ENCODE data around the gene TENM4.

TENM4 gene

DNA sequence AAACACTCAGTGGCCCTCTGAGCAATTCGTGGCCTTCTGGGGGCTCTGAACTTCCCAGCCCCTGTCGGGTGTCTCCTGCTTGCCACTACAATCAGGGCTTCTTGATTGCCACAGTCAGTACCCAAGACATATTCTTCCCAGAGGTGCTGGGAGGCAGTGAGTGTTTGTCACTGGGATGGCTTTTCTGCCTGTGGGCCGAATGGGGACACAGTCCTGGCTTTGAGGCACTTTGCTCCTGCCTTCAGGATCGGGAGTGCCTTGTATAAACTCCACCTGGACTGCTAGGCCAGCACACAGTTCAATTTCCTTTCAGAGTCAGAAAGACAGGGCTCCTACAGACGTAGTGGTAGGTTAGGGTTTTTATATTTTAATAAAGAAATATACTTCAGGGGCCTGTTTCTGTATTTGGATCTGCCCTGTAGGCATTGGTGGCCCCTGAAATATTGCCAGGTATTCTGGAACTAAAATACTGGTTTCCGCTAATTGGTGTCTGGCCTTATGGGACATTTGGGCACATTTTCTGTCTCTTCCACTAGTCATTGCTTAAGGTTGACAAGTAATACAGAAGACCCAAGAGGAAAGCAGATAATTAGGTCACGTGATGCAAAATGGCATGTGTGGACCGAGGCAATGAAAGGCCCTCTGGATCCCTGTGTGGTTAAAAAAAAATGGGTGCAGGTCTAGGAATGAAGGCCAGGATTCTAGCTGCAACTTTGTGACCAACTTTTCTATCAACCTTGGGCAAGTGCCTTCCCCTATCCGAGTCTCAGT lies 767.8 kb downstream of the TENM4 start:
- TF ChIP-seq, protein P1, sequence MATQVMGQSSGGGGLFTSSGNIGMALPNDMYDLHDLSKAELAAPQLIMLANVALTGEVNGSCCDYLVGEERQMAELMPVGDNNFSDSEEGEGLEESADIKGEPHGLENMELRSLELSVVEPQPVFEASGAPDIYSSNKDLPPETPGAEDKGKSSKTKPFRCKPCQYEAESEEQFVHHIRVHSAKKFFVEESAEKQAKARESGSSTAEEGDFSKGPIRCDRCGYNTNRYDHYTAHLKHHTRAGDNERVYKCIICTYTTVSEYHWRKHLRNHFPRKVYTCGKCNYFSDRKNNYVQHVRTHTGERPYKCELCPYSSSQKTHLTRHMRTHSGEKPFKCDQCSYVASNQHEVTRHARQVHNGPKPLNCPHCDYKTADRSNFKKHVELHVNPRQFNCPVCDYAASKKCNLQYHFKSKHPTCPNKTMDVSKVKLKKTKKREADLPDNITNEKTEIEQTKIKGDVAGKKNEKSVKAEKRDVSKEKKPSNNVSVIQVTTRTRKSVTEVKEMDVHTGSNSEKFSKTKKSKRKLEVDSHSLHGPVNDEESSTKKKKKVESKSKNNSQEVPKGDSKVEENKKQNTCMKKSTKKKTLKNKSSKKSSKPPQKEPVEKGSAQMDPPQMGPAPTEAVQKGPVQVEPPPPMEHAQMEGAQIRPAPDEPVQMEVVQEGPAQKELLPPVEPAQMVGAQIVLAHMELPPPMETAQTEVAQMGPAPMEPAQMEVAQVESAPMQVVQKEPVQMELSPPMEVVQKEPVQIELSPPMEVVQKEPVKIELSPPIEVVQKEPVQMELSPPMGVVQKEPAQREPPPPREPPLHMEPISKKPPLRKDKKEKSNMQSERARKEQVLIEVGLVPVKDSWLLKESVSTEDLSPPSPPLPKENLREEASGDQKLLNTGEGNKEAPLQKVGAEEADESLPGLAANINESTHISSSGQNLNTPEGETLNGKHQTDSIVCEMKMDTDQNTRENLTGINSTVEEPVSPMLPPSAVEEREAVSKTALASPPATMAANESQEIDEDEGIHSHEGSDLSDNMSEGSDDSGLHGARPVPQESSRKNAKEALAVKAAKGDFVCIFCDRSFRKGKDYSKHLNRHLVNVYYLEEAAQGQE (IDR thresholded peaks at IDR 0.05; ENCODE audit: insufficient read depth in 1 of 2, low read depth in 2 of 2, low read length in 2 of 2): no peak
- TF ChIP-seq FOXP2 (optimal IDR thresholded peaks at IDR 0.05; ENCODE audit: borderline replicate concordance, extremely low read depth, extremely low read length, insufficient read depth): no peak
- no peak for TF ChIP-seq SIN3A (IDR thresholded peaks at IDR 0.05; ENCODE audit: borderline replicate concordance, insufficient read depth, low read length)
- no peak for TF ChIP-seq POLR2AphosphoS5 (IDR thresholded peaks at IDR 0.05; ENCODE audit: low read depth, low read length)
- TF ChIP-seq TAF1 (IDR thresholded peaks at IDR 0.05; ENCODE audit: borderline replicate concordance, insufficient read depth, low read length): no peak

DNA sequence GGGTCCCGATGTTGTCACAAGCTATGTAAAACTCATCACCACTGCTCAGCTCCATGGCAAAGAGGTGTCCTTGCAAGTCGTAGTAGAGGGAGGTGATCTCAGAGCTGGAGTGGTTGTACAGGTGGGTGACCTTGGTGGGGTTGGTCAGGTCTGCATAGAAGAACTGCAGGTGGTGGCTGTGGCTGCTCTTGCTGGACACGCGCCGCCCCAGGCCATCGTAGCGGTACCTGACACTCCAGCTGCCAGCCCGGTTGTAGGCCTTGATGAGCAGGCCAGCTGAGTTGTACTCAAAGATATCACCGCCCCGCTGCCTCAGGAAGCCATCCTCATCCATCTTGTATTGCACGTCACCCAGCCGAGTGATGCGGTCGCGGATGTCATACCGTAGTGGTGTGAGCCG lies 771.6 kb downstream of the TENM4 start:
- TF ChIP-seq SIN3A (IDR thresholded peaks at IDR 0.05; ENCODE audit: borderline replicate concordance, insufficient read depth, low read length) (no peak), TAF1 (IDR thresholded peaks at IDR 0.05; ENCODE audit: borderline replicate concordance, insufficient read depth, low read length) (no peak), FOXP2 (optimal IDR thresholded peaks at IDR 0.05; ENCODE audit: borderline replicate concordance, extremely low read depth, extremely low read length, insufficient read depth) (no peak), POLR2AphosphoS5 (IDR thresholded peaks at IDR 0.05; ENCODE audit: low read depth, low read length) (no peak)
- TF ChIP-seq, protein P1 (IDR thresholded peaks at IDR 0.05; ENCODE audit: insufficient read depth in 1 of 2, low read depth in 2 of 2, low read length in 2 of 2): no peak

DNA sequence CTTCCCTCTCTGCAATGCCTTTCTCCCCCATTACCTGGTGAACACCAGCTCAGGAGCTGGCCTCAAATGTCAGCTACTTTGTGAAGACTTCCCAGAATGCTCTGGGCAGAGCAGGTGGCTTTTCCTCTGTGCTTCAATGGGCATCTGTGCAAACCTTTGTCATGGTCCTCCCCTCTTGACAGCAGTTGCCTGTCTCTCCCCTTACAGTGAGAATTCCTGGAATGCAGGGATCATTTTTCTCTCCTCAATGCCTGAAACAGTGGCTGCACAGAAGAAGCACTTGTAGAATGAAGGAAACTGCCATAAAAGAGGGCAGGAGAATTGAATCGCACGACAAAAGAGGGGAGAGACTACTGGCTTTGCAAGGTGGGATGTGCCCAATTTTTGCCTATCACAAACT lies 773.4 kb downstream of the TENM4 start:
- no peak for TF ChIP-seq TAF1 (IDR thresholded peaks at IDR 0.05; ENCODE audit: borderline replicate concordance, insufficient read depth, low read length)

DNA sequence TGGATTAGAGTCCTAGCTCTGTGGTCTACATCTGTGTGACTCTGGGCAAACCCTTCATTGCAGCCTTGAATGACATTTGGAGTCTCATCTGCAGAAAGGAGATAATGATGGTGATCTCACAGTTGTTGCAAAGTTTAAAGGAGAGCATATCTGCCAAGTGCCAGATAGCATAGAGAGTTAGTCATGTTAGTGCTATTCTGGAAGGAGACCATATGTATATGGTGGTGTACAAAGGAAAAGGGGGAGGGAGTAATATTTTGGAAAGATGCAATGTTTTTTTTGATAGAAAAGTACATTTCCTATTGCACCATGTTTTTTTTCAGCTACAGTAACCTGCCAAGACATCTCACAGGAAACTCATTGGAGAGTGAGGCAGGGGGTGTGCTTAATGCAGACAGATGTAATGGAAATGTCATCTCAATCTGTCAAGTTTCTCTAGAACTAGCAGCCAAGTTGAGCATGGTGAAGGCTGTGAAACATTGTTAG lies 774.1 kb downstream of the TENM4 start:
- no peak for TF ChIP-seq POLR2AphosphoS5 (IDR thresholded peaks at IDR 0.05; ENCODE audit: low read depth, low read length)
- no peak for TF ChIP-seq SIN3A (IDR thresholded peaks at IDR 0.05; ENCODE audit: borderline replicate concordance, insufficient read depth, low read length)
- no peak for TF ChIP-seq FOXP2 (optimal IDR thresholded peaks at IDR 0.05; ENCODE audit: borderline replicate concordance, extremely low read depth, extremely low read length, insufficient read depth)
- TF ChIP-seq, protein P1 (IDR thresholded peaks at IDR 0.05; ENCODE audit: insufficient read depth in 1 of 2, low read depth in 2 of 2, low read length in 2 of 2): no peak
- TF ChIP-seq TAF1 (IDR thresholded peaks at IDR 0.05; ENCODE audit: borderline replicate concordance, insufficient read depth, low read length): no peak

DNA sequence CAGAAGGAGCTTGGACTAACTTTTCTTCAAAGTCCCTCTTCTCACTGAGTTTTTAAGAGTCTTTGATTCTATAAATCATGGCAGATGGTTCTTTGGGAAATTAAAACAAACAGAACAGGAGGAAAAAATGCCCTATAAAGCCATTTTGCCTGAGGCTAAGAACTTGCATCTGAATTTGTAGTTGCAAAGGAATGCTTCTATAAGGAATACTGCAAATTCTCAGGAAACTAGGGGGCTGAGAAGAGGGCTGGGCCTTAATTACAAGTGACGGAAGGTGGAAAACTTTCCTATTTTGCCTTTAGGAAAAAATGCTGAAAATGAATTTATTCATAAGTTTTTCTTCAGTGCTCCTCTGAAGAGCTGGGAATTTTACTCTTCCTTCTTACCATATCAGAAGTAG lies 776.2 kb downstream of the TENM4 start:
- no peak for TF ChIP-seq POLR2AphosphoS5 (IDR thresholded peaks at IDR 0.05; ENCODE audit: low read depth, low read length)
- no peak for TF ChIP-seq SIN3A (IDR thresholded peaks at IDR 0.05; ENCODE audit: borderline replicate concordance, insufficient read depth, low read length)
- no peak for TF ChIP-seq TAF1 (IDR thresholded peaks at IDR 0.05; ENCODE audit: borderline replicate concordance, insufficient read depth, low read length)

DNA sequence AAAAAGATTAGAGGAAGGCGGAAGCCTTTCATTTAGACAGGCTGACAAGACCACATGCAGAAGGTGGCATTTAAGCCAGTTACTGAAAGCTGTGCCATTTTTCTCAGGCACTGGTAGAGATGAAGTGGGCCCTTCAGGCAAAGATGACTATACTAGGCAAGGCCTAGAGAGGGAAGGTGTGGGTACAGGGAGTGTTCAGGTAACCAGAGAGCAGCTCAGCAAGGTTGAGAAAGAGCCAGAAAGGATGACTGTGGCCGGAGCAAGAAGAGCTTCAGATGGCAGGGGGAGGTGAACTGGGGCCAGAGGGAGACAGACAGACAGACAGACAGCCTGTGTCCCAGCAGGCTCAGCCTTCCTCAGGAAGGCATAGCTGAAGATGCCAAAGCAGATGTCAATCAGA lies 778.0 kb downstream of the TENM4 start:
- TF ChIP-seq FOXP2 (optimal IDR thresholded peaks at IDR 0.05; ENCODE audit: borderline replicate concordance, extremely low read depth, extremely low read length, insufficient read depth) (no peak), POLR2AphosphoS5 (IDR thresholded peaks at IDR 0.05; ENCODE audit: low read depth, low read length) (no peak), TAF1 (IDR thresholded peaks at IDR 0.05; ENCODE audit: borderline replicate concordance, insufficient read depth, low read length) (no peak), SIN3A (IDR thresholded peaks at IDR 0.05; ENCODE audit: borderline replicate concordance, insufficient read depth, low read length) (no peak)
- TF ChIP-seq, protein P1 (IDR thresholded peaks at IDR 0.05; ENCODE audit: insufficient read depth in 1 of 2, low read depth in 2 of 2, low read length in 2 of 2): no peak
